CD14-positive monocyte (primary cell): ENCODE results near the gene NR2C2AP. TPM values are rescaled to one million over a fixed set of nuclear protein-coding genes. Genes with fewer than 3 reads are reported as not detected.

Experiments used
- DNase-seq, 3 donors: peaks; one replicate each; pipeline ENCODE4 v3.0.0-alpha.2; 2011 to 2022
- H2AFZ ChIP-seq: 2 replicates; pipeline ENCODE4 v1.6.0; 2012; ENCODE audit warnings: mild to moderate bottlenecking, low read depth, low read length, inconsistent platforms; ENCODE audit not compliant: insufficient read depth, poor library complexity, severe bottlenecking
- H3K27ac ChIP-seq, 2 donors: 1 replicate in 1 of 2; 2 replicates in 1 of 2; pipeline ENCODE4 v1.5.1; 2012 to 2013; ENCODE audit warnings: low read length in 2 of 2, control low read depth in 1 of 2, inconsistent platforms in 1 of 2, low read depth in 1 of 2, mild to moderate bottlenecking in 1 of 2
- H3K27me3 ChIP-seq, 2 donors: one replicate each; pipeline versions ENCODE4 v1.6.0 to v1.6.1; 2011 to 2013; ENCODE audit warnings: low read length in 2 of 2; ENCODE audit not compliant: control insufficient read depth in 2 of 2, insufficient read depth in 2 of 2
- H3K36me3 ChIP-seq, 2 donors: replicated peaks in 1 of 2; 1 replicate in 1 of 2; 2 replicates in 1 of 2; pipeline versions ENCODE4 v1.5.1 to v1.6.1; 2012 to 2013; ENCODE audit warnings: low read length in 2 of 2, control low read depth in 1 of 2, inconsistent platforms in 1 of 2, mild to moderate bottlenecking in 1 of 2; ENCODE audit not compliant: insufficient read depth in 2 of 2, control insufficient read depth in 1 of 2
- H3K4me1 ChIP-seq, 2 donors: 1 replicate in 1 of 2; 2 replicates in 1 of 2; pipeline versions ENCODE4 v1.5.1 to v1.6.1; 2012 to 2013; ENCODE audit warnings: low read length in 2 of 2, control low read depth in 1 of 2, inconsistent platforms in 1 of 2, mild to moderate bottlenecking in 1 of 2, moderate library complexity in 1 of 2; ENCODE audit not compliant: insufficient read depth in 2 of 2, control insufficient read depth in 1 of 2
- H3K4me2 ChIP-seq: replicated peaks from 2 replicates; pipeline ENCODE3; 2012; ENCODE audit warnings: low read length, moderate library complexity, mild to moderate bottlenecking; ENCODE audit not compliant: poor library complexity, severe bottlenecking; ENCODE audit errors: extremely low read depth
- H3K4me3 ChIP-seq, 3 experiments: fragments of 200-600 bp in 1 of 3; sonication (generic) in 1 of 3; replicated peaks in 1 of 3; 1 replicate in 2 of 3; 2 replicates in 1 of 3; pipeline ENCODE4 v1.5.1; 2011 to 2013; ENCODE audit warnings: low read length in 3 of 3, mild to moderate bottlenecking in 3 of 3, control low read depth in 2 of 3, low read depth in 2 of 3, inconsistent platforms in 1 of 3, moderate library complexity in 1 of 3
- H3K79me2 ChIP-seq: 2 replicates; pipeline ENCODE4 v1.6.0; 2012; ENCODE audit warnings: mild to moderate bottlenecking, control low read depth, inconsistent platforms, low read length, moderate library complexity; ENCODE audit not compliant: insufficient read depth
- H3K9ac ChIP-seq: 2 replicates; pipeline ENCODE4 v1.6.0; 2017; ENCODE audit warnings: low read length, mild to moderate bottlenecking; ENCODE audit not compliant: insufficient read depth, poor library complexity, severe bottlenecking
- H3K9me3 ChIP-seq, 2 donors: replicated peaks in 1 of 2; 1 replicate in 1 of 2; 2 replicates in 1 of 2; pipeline versions ENCODE4 v1.5.1 to v1.6.1; 2012 to 2013; ENCODE audit warnings: low read length in 2 of 2, control low read depth in 1 of 2; ENCODE audit not compliant: control insufficient read depth in 1 of 2, insufficient read depth in 1 of 2
- H4K20me1 ChIP-seq: 2 replicates; pipeline ENCODE4 v1.6.0; 2012; ENCODE audit warnings: mild to moderate bottlenecking, low read length, control low read depth, moderate library complexity; ENCODE audit not compliant: insufficient read depth
- H3K27ac Mint-ChIP-seq, 7 donors: one replicate each; pipeline ENCODE4 v1.8.0; 2020; ENCODE audit warnings: mild to moderate bottlenecking in 7 of 7, mixed read lengths in 7 of 7, moderate library complexity in 6 of 7, inconsistent platforms in 2 of 7
- H3K27me3 Mint-ChIP-seq, 3 donors: one replicate each; pipeline ENCODE4 v1.8.0; 2021 to 2022; ENCODE audit warnings: low read depth in 3 of 3, mild to moderate bottlenecking in 3 of 3, mixed read lengths in 3 of 3, moderate library complexity in 3 of 3, inconsistent platforms in 1 of 3
- H3K36me3 Mint-ChIP-seq, 2 donors: one replicate each; pipeline ENCODE4 v1.8.0; 2020; ENCODE audit warnings: mixed read lengths in 2 of 2, inconsistent platforms in 1 of 2, mild to moderate bottlenecking in 1 of 2
- H3K4me1 Mint-ChIP-seq: one replicate; pipeline ENCODE4 v1.8.0; 2020; ENCODE audit warnings: mild to moderate bottlenecking, mixed read lengths
- H3K4me3 Mint-ChIP-seq, 2 donors: one replicate each; pipeline ENCODE4 v1.8.0; 2020; ENCODE audit warnings: mild to moderate bottlenecking in 2 of 2, mixed read lengths in 2 of 2, moderate library complexity in 1 of 2
- H3K9me3 Mint-ChIP-seq, 7 donors: one replicate each; pipeline ENCODE4 v1.8.0; 2020 to 2022; ENCODE audit warnings: mixed read lengths in 7 of 7, mild to moderate bottlenecking in 6 of 7, moderate library complexity in 6 of 7, inconsistent platforms in 2 of 7
- WGBS: methylation state at CpG from one replicate; pipeline ENCODE4 v1.1.5; 2013; ENCODE audit warnings: missing lambda C conversion rate; ENCODE audit not compliant: insufficient coverage; 5-methylcytosine and 5-hydroxymethylcytosine counted together
- intact Hi-C, 2 donors: fragments of 100-400 bp; cut with micrococcal nuclease; formaldehyde crosslinking; loops; one replicate each; pipeline versions ENCODE4 v1.15.0 to v1.15.1; 2023
- polyA plus RNA-seq, 3 donors: library from polyadenylated mRNA; depleted of rRNA in 1 of 3; unstranded in 2 of 3; stranded (reverse) in 1 of 3; fragments of 300-500 nt in 2 of 3; fragments of >200 nt in 1 of 3; fragmentation: Illumina TruSeq in 2 of 3; gene quantifications; 1 replicate in 2 of 3; 2 replicates in 1 of 3; pipeline ENCODE4 v1.2.3, GENCODE V29; 2012 to 2021
- TF ChIP-seq, protein P1 (sequence below): fragments of 200-600 bp; IDR thresholded peaks from one replicate; pipeline ENCODE4 v1.8.0; 2022; ENCODE audit warnings: antibody characterized with exemption, mild to moderate bottlenecking

NR2C2AP gene
- polyA plus RNA-seq, 3 donors, result 6.4 to 7.8 (median 6.4) TPM

DNA sequence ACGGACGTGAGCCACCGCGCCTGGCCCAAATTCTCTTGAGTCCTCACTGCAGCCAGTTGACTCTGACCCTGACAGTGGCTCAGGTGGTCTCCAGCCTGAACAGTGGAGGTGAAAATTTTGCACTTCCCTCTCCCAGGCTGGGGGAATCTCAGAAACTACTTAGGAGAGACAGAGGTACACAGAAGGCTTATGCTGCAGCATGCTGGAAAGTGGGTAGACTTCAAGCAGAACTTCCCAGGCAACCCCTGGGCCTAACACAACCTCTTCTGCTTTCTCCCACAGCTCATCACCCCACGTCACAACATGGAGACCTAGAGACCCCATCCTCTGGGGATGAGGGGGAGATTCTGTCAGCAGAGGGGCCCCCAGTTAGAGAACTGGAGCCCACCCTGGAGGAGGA, 23.0 kb upstream of the NR2C2AP start:
- TF ChIP-seq, protein P1, sequence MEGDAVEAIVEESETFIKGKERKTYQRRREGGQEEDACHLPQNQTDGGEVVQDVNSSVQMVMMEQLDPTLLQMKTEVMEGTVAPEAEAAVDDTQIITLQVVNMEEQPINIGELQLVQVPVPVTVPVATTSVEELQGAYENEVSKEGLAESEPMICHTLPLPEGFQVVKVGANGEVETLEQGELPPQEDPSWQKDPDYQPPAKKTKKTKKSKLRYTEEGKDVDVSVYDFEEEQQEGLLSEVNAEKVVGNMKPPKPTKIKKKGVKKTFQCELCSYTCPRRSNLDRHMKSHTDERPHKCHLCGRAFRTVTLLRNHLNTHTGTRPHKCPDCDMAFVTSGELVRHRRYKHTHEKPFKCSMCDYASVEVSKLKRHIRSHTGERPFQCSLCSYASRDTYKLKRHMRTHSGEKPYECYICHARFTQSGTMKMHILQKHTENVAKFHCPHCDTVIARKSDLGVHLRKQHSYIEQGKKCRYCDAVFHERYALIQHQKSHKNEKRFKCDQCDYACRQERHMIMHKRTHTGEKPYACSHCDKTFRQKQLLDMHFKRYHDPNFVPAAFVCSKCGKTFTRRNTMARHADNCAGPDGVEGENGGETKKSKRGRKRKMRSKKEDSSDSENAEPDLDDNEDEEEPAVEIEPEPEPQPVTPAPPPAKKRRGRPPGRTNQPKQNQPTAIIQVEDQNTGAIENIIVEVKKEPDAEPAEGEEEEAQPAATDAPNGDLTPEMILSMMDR, result no peak

DNA sequence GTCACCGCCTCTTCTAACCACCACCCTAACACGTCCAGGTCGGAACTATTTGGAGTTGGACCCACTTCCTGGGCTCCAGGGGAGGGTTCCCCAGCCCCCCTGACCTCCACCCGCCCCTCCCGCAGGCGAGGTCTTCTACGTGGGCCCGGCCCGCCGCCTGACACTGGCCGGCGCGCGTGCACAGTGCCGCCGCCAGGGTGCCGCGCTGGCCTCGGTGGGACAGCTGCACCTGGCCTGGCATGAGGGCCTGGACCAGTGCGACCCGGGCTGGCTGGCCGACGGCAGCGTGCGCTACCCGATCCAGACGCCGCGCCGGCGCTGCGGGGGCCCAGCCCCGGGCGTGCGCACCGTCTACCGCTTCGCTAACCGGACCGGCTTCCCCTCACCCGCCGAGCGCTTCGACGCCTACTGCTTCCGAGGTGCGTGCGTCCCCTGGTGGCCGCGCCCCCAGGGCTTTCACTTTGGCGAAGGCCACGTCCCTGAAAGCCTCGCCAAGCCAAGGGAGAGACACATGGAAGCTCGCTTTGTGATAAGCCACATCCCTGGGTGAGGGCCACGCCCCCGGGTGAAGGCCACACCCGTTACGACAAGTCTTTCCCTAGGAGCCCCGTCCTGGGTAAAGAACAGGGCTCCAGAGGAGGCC, 21.8 kb upstream of the NR2C2AP start:
- H3K36me3 ChIP-seq, result no peaks in the 10 kb centered on the region
- H3K4me3 Mint-ChIP-seq, result peak overlapping the region; percentile 67 to 80
- H3K79me2 ChIP-seq, result no peaks in the 10 kb centered on the region
- H3K27me3 Mint-ChIP-seq, result peaks cover 27 to 49% (median 35%) of the 10 kb centered on the region in 3 donors
- H3K9me3 ChIP-seq, result no peaks in the 10 kb centered on the region
- no peaks in the 10 kb centered on the region for H4K20me1 ChIP-seq
- H3K4me1 Mint-ChIP-seq, result peaks cover 6% of the 10 kb centered on the region
- peak overlapping the region in 2 of 3 experiments; percentile 8 to 72 for H3K4me3 ChIP-seq
- intact Hi-C loops, result loop anchor here (2.0 to 5.0 kb wide), 2 partner anchors 78 kb away; no protein-coding TSS in a partner anchor
- peaks cover 3 to 24% of the 10 kb centered on the region in 2 donors for H3K27me3 ChIP-seq
- H2AFZ ChIP-seq, result peak overlapping the region; percentile 83
- DNase-seq, result peak; percentile 59 to 70 (median 67)
- peak overlapping the region; percentile 83 for H3K4me2 ChIP-seq
- H3K9me3 Mint-ChIP-seq, result peaks cover 0 to 2% (median 0%) of the 10 kb centered on the region in 7 donors
- no peak overlapping the region for H3K27ac ChIP-seq
- no peak overlapping the region for H3K27ac Mint-ChIP-seq
- H3K4me1 ChIP-seq, result peaks cover 8 to 12% of the 10 kb centered on the region in 2 donors
- TF ChIP-seq, protein P1, result peak; percentile 82
- peak overlapping the region; percentile 40 for H3K9ac ChIP-seq
- no peaks in the 10 kb centered on the region for H3K36me3 Mint-ChIP-seq
- 2% methylated on average over 58 of the region's 59 CpGs for WGBS

More for the DNA sequence above, 23.0 kb upstream of the NR2C2AP start:
- no CpG with 5 or more reads among the region's 5 CpGs for WGBS
- Histone ChIP-seq H3K27ac (no peak overlapping the region), H3K9me3 (no peaks in the 10 kb centered on the region), H2AFZ (no peak overlapping the region), H3K4me3 (no peak overlapping the region), H3K79me2 (no peaks in the 10 kb centered on the region), H3K9ac (no peak overlapping the region), H3K4me2 (no peak overlapping the region), H3K4me1 (peaks cover 8 to 12% of the 10 kb centered on the region in 2 donors), H3K36me3 (no peaks in the 10 kb centered on the region), H4K20me1 (no peaks in the 10 kb centered on the region), H3K27me3 (peaks cover 3 to 24% of the 10 kb centered on the region in 2 donors)
- Mint-ChIP-seq H3K27me3 (peaks cover 32 to 48% (median 32%) of the 10 kb centered on the region in 3 donors), H3K4me3 (no peak overlapping the region), H3K27ac (no peak overlapping the region), H3K9me3 (peaks cover 0 to 2% (median 0%) of the 10 kb centered on the region in 7 donors), H3K36me3 (no peaks in the 10 kb centered on the region), H3K4me1 (peaks cover 6% of the 10 kb centered on the region)
- intact Hi-C loops, result loop anchor here in 1 of 2 donors (5.0 kb wide), 1 partner anchor 79 kb away; no protein-coding TSS in a partner anchor
- no peak for DNase-seq
